SK-N-SH treated with all-trans-retinoic acid at 6 μM for 48 hours (cell line): ENCODE results near the gene CUL5.

Experiments
- ARNTL ChIP-seq: fragments of 450-650 bp; formaldehyde crosslinking; IDR thresholded peaks from 2 replicates; pipeline ENCODE4 v1.5.0; 2020; ENCODE audit warnings: low read depth, mild to moderate bottlenecking, moderate library complexity, borderline replicate concordance
- BACH2 ChIP-seq: fragments of 250-450 bp; sonication (Bioruptor Pico); IDR thresholded peaks from 2 replicates; pipeline ENCODE4 v1.9.0; 2021; ENCODE audit warnings: mild to moderate bottlenecking, borderline replicate concordance
- ESRRG ChIP-seq: fragments of 250-450 bp; sonication (Bioruptor Pico); IDR thresholded peaks from 2 replicates; pipeline ENCODE4 v1.6.1; 2021; ENCODE audit warnings: mild to moderate bottlenecking
- GLIS3 ChIP-seq: fragments of 250-450 bp; sonication (Bioruptor Pico); IDR thresholded peaks from 2 replicates; pipeline ENCODE4 v1.5.0; 2020; ENCODE audit warnings: mild to moderate bottlenecking, moderate library complexity
- RARB ChIP-seq: fragments of 250-450 bp; sonication (Bioruptor Pico); IDR thresholded peaks from 2 replicates; pipeline ENCODE4 v1.8.0; 2021; ENCODE audit warnings: mild to moderate bottlenecking, moderate library complexity
- TOX ChIP-seq: fragments of 250-450 bp; sonication (Bioruptor Pico); IDR thresholded peaks from 2 replicates; pipeline ENCODE4 v1.8.0; 2021; ENCODE audit warnings: mild to moderate bottlenecking, moderate library complexity, borderline replicate concordance
- ZFP30 ChIP-seq: fragments of 450-650 bp; formaldehyde crosslinking; IDR thresholded peaks from 2 replicates; pipeline ENCODE4 v1.5.0; 2022; ENCODE audit warnings: mild to moderate bottlenecking, moderate library complexity
- TF ChIP-seq, protein P1 (sequence below): fragments of 250-450 bp; sonication (Bioruptor Pico); IDR thresholded peaks from 2 replicates; pipeline ENCODE4 v1.5.1; 2020; ENCODE audit warnings: low read depth, mild to moderate bottlenecking, moderate library complexity
- TF ChIP-seq, protein P2 (sequence below): fragments of 250-450 bp; sonication (Bioruptor Pico); IDR thresholded peaks from 2 replicates; pipeline ENCODE4 v1.8.0; 2020; ENCODE audit warnings: mild to moderate bottlenecking, moderate library complexity, borderline replicate concordance
- TF ChIP-seq, protein P3 (sequence below): fragments of 250-450 bp; sonication (Bioruptor Pico); IDR thresholded peaks from 2 replicates; pipeline ENCODE4 v1.5.1; 2021; ENCODE audit warnings: mild to moderate bottlenecking, moderate library complexity

DNA sequence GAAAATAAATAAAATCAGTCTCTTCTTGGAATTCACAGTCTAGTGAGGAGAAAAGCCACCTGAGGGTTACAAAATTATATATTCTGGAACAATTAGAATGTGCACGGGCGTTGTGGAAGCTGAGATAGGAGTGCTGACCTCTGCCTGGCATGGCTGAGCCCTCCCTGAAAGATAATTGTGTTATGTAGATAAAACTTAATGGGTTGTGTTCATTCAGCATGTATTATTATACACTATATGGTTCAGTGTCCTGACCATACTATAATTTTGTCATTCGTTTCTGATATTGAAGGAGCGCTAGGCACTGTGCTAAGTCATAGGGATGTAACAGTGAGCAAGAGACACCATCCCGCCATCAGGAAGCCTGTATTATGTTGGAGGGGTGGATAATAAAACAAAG is 116.4 kb downstream of the CUL5 start:
- TF ChIP-seq GLIS3 (CRISPR knock-in tag) (no peak), ARNTL (CRISPR knock-in tag) (no peak), TOX (no peak), ZFP30 (no peak), RARB (no peak), ESRRG (CRISPR knock-in tag) (no peak), BACH2 (no peak)
- TF ChIP-seq, protein P1, sequence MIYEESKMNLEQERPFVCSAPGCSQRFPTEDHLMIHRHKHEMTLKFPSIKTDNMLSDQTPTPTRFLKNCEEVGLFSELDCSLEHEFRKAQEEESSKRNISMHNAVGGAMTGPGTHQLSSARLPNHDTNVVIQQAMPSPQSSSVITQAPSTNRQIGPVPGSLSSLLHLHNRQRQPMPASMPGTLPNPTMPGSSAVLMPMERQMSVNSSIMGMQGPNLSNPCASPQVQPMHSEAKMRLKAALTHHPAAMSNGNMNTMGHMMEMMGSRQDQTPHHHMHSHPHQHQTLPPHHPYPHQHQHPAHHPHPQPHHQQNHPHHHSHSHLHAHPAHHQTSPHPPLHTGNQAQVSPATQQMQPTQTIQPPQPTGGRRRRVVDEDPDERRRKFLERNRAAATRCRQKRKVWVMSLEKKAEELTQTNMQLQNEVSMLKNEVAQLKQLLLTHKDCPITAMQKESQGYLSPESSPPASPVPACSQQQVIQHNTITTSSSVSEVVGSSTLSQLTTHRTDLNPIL (CRISPR knock-in tag), result no peak
- TF ChIP-seq, protein P2, sequence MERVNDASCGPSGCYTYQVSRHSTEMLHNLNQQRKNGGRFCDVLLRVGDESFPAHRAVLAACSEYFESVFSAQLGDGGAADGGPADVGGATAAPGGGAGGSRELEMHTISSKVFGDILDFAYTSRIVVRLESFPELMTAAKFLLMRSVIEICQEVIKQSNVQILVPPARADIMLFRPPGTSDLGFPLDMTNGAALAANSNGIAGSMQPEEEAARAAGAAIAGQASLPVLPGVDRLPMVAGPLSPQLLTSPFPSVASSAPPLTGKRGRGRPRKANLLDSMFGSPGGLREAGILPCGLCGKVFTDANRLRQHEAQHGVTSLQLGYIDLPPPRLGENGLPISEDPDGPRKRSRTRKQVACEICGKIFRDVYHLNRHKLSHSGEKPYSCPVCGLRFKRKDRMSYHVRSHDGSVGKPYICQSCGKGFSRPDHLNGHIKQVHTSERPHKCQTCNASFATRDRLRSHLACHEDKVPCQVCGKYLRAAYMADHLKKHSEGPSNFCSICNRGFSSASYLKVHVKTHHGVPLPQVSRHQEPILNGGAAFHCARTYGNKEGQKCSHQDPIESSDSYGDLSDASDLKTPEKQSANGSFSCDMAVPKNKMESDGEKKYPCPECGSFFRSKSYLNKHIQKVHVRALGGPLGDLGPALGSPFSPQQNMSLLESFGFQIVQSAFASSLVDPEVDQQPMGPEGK, result no peak
- TF ChIP-seq, protein P3, sequence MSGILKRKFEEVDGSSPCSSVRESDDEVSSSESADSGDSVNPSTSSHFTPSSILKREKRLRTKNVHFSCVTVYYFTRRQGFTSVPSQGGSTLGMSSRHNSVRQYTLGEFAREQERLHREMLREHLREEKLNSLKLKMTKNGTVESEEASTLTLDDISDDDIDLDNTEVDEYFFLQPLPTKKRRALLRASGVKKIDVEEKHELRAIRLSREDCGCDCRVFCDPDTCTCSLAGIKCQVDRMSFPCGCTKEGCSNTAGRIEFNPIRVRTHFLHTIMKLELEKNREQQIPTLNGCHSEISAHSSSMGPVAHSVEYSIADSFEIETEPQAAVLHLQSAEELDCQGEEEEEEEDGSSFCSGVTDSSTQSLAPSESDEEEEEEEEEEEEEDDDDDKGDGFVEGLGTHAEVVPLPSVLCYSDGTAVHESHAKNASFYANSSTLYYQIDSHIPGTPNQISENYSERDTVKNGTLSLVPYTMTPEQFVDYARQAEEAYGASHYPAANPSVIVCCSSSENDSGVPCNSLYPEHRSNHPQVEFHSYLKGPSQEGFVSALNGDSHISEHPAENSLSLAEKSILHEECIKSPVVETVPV (CRISPR knock-in tag), result no peak
